GM18499 (cell line): Measurements from ENCODE around the gene FYCO1.
A peak's percentile ranks its signal among the peaks of the same experiment; 100 is the strongest.

Experiments used
- ATAC-seq: cut with Tn5 transposase; IDR thresholded peaks from one replicate; pipeline ENCODE4 v1.9.1; 2021; ENCODE audit warnings: moderate number of reproducible peaks; ENCODE audit not compliant: insufficient read depth, unreplicated experiment

The FYCO1 gene

DNA sequence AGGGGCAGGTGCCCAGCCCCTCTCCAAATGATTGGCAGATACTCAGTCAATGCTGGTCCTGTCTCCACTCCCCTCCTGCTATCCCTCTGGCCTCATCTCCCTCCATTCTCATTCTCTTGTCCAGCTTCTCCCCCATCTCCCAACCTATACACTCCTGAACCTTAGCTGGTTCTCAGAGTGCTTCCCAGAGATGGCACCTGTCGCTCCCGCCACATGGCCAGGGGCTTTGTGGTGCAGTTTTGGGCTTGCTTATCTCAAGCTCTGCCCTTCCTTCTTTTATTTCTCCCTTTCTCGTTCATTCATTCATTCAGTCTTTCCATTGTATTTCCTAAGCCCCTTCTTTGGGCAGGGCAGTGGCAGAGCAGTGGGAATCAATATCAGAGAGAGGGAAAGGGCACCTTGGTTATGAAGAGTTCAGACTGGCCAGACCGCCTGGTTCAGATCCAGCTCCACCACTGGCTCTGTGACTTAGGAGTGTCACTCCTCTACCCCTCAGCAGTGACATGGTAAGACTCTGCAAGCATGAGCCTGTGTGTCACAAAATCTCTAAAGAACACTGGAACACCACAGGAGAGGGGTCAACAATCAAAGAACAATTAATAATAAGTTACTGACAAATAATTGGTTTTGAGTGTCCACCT, 72.6 kb downstream of the FYCO1 start:
- ATAC-seq: no peak

DNA sequence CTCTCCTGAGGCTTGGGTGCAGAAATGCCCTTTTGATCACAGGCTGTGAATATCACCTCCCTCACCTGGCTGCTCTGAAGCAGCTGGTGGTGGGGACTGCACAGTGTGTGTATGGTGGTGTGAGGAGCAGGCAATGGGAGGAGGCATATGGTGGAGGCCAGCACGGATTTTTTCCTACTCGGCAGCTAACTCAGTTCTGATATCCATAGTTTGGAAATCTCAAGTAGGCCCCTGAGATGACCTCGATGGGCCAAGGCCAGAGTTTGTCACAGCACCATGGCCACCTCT, 73.6 kb downstream of the FYCO1 start:
- ATAC-seq: no peak

DNA sequence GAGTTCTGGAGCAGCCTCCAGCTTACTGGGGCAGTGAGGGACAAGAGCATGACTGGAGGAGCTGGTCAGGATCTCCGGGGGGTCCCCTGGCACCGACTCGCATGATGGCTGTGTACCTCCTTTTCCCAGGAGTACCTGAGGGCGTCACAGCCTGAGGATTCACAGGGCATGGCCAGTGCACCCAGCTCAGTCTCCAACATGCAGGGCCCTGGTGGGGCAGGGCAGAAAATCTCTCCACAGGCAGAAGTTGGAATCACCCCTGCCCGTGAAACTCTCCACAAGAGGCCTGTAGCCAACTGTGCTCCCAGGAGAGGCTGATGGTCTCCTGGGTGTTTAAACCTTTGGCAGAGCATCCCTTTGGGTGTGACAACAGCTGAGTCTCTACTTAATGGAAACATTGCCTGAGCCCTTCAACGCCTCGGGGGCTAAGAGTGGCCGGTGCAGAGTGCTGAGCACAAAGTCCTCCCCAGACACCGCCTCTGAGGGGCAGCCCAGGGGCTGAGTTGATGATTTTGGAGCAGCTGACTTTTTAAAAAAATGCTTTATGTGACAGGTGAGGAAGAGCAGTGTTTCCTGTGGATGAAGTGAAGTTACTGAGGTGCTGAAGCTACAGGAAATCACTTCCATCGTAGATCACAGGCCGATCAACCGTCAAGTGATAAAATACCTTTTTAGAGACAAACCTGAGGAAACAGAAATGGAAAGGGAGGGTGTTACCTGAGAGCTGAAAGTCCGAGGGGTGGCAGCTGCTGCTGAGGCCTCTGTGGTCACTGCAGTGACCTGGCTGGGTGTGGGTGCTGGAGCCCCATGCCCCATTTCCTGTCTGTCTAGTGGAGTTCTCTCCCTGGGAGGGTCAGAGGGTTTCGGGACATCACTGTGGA, 74.2 kb downstream of the FYCO1 start:
- ATAC-seq: no peak

DNA sequence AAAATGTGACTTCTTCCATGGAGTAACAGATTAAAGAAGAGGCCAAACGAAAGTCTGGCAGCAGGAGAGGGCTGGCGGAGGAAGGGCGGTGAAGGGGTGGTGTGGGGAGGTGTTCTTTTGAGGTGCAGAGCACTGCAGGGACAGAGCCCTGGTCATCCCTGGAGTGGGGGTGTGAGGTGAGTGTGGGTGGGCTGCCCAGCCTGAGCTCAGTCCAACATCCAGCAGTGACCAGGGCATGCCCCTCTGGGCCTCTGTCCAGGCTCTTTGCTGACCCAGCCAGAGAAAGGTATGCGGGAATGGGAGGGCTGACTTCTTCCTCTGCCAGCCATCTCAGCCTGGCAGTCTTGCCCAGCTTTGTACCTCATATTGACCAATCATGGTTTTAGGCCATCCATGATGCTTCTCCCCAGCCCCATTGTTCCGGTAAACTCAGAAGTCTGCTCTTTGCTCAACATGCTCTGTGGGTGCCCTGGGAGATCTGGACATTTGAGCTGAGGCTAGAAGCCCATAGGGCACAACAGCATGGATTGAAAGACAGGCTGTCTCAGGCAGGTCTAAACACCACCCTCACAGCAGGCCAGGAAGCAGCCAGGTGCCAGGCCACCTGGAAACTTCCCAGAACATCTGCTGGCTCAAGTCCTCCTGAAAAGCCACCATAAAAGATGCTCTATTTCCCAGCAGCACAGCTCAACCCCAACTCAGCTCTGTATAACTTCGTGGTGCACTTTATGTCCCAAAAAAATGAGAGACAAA, 78.3 kb downstream of the FYCO1 start:
- ATAC-seq: no peak

DNA sequence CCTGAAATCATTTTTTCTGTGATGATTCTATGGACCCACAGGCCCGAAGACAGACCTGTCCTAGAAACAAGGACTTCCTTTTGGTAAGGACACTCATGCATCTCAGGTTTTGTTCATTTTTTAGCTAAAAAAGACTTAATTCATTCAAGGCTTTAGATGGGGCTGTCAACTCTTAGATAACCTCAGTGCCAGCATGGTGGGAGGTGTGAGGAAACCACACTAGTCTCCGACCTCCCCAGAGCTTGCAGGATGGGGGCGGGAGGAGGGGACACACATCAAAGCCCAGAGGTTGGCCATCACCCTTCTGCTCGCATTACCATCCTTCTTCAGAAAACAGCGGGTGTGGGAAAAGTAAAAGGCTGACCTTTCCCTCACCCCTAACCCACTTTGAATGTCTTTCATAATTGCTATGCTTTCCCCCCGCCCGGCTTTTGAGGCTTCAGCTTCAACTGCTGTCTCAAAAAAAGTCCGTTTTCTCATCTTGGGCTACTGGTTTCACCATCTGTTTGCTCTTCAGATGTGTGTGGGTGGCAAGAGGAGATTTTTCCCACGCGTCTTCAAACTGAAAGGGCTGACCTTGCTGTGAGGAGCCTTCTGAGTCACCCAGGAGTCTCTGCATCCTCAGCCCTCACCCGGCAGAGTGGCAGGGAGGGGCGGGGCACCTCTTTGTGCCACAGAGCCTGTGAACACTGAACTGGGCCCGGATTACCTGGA, 79.9 kb downstream of the FYCO1 start:
- ATAC-seq: peak; percentile 73

DNA sequence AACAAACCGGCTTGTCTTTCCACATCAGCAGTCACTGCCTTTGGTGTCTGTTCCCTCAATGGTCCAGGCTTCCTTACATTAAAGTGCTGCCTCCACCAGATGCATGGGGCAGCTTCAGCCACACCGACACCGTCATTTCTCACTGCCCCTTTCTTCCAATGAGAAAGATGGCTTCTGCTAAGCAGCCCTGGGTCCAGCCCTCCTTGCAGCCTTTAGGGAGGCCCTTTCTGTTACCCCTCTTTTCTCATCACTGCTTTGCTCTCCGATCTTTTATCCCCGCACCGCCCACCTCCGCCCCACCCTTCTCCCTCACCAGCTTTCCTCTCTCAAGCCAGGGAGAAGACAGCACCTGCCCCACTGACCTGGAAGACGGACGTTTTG, 80.6 kb downstream of the FYCO1 start:
- no peak for ATAC-seq

DNA sequence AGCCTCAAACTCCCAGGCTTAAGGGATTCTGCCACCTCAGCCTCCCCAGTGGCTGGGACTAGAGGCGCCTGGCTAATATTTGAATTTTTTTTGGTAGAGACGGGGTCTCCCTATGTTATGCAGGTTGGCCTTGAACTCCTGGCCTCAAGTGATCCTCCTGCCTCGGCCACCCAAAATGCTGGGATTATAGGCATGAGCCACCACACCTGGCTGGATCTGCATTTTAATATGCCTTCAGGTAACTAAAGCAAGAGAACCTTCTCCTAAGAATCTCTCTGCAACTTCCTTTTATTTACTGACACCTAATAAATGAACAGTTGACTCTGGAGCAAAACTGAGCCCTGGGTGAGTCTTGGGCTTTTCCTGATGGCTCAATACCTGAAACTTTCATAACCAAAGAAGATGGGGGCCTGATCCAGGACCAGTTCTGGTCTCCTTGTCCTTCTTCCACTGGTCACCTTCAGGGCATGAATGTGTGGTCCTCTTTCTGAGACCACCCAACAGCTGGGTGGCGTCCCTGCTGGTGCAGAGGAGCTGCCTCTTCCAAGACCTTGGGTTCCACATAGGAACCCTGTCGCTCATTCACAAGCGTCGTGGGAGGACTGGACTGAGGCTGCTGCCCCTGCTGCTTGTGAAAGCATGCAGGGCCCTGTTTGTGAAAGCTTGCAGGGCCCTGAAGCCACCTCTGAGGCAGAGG, 81.1 kb downstream of the FYCO1 start:
- no peak for ATAC-seq

DNA sequence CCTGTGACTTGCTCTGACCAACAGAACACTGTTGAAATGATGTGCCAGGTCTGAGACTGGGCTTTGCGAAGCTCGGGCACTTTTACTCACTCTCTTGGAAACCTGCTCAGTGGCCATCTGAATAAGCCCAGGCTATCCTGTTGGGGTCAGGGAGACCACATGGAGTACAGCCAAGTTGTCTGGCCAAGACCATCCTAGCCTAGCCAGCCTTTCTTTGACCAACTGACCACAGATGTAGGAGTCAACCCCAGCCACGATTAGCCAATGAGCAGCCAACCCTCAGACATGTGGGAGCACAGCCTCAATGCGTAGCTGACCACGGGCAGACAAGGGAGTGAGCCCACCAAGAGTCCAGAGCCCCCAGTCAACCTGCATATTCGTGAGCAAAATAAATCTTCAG, 83.2 kb downstream of the FYCO1 start:
- ATAC-seq: no peak

DNA sequence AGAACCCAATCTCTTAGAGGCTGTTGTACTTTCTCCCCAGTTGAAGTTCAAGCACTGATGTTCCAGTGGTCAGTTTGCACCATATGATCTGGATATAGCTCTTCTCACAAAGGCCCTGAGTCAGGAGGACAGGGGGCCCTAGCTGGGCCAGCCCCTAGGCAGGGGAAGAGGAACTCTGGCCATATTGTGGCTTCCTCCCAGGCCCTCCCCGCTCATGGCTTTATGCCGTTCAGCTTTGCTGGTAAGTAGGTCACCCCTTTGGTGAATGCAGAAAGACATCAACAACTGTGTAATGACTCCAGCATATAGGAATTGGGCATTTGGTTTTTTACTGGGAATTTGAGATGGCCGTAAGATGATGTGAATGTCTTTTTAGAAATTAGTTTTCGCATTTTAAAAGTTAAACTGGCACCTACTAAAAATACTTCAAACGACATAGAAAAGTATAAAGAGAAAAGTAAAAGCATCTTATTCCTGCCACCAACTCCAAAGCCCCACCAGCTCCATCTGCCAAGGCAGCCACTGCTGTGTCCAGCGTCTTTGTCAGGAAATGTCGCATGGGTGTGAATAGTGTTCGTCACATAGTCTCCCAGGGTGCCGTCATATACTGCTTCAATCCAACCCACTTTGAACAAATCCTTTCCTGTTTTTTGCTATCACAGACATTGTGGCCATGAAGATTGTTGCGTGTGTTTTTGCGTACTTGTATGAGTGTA, 84.0 kb downstream of the FYCO1 start:
- ATAC-seq: no peak

DNA sequence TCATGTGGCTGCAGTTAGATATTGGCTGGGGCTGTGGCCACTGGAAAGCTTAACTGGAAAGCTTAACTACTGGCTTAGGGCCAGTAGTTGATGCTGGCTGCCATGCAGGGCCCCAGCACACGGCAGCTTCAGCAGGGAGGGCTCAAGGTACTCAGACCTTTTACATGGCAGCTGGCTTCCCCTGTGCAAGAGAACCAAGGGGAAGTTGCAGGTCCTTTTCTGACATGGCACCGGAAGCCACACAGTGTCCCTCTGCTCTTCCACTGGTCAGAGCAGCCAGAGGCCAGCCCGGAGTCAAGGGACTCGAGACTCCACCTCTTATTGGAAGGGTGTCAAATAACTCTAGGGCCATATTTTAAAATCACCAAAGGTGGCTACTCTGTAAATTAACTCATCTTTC, 84.7 kb downstream of the FYCO1 start:
- ATAC-seq: no peak

DNA sequence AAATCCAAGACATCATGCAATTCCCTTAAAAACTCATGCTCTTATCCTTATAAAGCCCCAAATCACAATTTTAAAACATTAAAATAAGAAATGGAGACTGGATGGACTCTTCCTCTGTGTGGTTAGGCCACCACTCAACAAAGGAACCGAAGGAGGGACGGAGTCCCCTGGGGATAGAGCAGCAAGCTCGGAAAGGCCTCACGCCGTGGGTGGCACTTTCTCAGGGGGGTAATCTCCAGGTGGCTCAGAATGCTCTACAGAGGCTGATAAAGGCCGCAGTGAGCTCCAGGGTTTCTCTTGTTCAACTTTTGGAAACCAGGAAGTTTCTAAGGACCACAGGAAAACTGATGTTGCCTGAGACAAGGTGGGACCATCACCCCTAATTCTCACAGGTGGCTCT, 86.1 kb downstream of the FYCO1 start:
- no peak for ATAC-seq

DNA sequence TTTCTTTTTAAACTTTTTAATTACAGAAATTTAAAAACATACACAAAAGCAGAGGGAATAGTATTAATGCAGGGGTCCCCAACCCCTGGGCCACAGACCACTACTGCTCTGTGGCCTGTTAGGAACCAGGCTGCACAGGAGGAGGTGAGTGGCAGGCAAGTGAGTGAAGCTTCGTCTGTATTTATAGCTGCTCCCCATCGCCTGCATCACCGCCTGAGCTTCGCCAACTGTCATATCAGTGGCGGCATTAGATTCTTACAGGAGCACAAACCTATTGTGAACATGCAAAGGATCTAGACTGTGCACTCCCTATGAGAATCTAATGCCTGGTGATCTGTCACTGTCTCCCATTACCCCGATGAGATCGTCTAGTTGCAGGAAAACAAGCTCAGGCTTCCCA, 86.9 kb downstream of the FYCO1 start:
- no peak for ATAC-seq

DNA sequence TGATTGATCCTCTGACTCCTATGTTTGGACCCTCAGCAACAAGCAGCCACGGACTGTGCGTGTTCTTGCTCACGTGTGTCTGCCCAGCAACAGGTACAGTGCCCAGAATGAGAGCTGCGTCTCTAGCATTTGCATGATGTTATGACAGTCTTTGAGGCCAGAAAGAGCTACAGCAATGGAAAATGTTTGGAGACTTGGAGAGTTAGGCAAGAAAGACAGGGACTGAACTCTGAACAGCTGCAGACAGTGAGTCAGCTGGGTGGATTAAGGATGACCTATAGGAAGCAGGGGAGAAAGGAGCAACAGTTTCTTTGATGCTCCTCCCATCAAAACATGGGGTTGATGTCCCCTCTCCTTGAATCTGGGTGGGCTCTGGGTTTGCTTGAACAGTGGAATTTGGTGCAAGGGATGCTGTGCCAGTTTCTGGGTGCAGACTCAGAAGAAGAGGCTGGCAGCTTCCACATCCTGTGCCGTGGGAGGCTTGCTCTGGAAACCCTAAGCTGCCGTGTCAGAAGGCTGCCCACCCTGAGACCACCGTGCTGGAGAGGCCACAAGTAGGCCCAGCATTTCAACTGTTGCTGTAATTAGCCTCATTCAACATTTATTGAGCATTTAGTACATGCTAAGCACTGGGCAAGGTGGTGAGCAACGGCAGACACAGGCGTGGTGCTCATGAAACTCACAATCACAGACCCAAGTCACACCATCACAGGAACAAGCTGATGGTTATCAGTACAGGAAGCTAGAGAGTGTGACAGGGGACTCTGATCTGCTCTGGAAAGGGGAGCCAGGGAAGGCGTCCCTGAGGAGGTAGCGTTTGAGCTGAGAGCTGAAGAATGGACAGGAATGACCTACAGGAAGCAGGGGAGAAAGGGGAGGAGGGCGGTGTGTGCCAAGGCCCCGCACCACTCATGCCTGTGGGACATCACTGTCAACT, 87.6 kb downstream of the FYCO1 start:
- no peak for ATAC-seq

DNA sequence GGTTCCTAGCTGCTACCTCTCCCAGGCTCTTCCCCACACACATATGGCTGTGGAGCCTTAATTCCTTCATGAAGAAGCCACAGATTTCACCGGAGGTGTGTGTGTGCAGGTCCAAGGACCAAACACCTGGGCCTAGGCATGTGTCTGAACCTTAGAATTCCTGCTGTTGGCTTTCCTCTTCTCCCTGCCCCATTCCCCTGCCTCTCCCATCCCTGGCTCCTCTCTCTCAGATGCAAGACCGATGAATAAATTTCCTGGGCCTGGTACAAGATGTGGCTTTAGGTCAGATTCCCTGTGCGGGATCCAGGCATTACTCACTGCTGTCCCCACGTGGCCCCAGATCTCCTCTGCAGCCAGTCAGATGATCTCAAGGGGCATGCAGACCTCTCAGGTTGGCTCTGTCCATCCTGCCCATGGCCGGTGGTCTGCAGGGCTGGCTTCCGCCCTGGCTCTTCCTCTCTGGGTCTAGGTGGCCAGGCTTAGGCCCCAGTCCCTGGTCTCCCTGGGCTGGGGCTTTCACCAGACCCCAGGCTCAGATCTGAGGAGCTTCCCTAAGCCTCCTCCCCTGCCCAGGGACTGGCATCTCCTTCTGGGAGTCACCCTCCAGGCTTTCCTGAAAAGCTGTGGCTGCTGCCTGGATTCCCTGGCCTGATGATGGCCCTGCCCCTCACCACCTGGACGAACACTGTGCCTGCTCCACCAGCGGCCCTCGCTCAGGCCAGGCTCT, 88.8 kb downstream of the FYCO1 start:
- no peak for ATAC-seq

DNA sequence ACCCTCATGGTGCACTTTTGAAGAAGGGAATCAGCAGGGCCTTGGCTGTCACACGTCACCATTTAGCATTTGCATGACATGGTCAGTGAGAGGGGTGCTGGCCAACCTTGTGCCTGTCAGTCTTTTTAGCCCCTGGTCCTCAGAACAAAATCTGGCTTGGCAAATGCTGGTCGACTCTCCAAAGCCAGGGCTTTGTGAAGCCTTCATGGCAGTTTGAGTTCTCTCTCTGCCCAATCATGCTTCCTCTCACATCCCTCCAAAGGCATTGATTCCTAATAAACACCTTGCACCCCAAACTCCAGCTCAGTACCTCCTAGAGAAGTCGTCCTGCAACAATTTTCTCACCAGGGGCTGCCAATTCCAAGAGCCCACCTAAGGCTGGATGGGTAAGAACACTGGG, 89.9 kb downstream of the FYCO1 start:
- no peak for ATAC-seq

DNA sequence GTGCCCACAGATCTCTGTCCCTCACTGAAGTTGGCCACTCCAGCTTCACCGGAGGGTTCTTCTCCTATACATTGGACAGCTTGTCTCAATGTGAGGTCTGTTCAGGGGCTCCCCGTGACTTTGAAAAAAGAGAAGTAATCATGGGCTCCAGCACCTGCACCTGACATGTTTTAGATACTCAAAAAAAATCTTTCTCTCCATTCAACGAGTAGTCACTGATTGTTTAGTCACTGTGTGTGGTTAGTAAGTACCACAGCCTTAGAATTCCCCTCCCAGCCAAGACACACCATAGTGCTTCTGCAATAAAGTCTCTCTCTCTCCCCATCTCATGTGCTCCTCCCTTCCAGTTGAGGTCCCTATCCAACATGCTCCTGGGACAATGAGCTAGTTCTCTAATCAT, 90.7 kb downstream of the FYCO1 start:
- no peak for ATAC-seq

DNA sequence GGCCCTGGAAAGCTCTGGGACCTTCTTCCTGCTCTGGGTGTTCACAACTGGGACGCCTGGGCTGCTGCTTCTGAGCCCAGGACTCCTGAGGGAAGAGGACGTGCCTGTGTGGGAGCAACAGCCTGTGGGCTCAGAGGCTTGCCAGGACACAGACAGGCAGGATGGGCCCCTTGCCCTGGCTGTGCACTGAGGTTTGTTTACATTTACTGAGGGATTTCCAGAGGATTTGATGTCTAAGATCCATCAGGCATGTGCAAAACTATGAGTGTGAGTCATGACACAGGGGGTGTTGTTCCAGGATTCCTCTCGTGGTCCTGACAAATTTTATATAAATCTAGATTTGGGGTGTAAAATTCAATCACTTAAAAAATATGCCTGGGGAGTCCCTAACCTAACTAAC, 98.7 kb downstream of the FYCO1 start:
- no peak for ATAC-seq
